H1 (cell line): ENCODE data around the gene SF3B3. TPM values are rescaled to one million over a fixed set of nuclear protein-coding genes. Genes with fewer than 3 reads are reported as not detected.
A peak's percentile ranks its signal among the peaks of the same experiment; 100 is the strongest.

Source experiments
- CTCF ChIA-PET: fragments of 300-600 bp; sonication (Branson Sonifier 250); formaldehyde crosslinking; loops from one replicate; lab custom pipeline; 2021; ENCODE audit not compliant: partially characterized antibody; lab: Charles Lee
- POLR2A ChIA-PET: fragments of 300-600 bp; sonication (Branson Sonifier 250); formaldehyde crosslinking; loops from one replicate; lab custom pipeline; 2021; ENCODE audit warnings: inconsistent platforms; ENCODE audit not compliant: partially characterized antibody; lab: Charles Lee
- DNase-seq, 2 experiments: peaks; one replicate each; pipeline versions ENCODE4 v3.0.0 to v3.0.0-alpha.2; 2010 to 2022; ENCODE audit warnings: low spot score in 2 of 2, low read depth in 1 of 2, mixed read lengths in 1 of 2
- FAIRE-seq: peaks from 2 replicates; lab custom pipeline; 2011; peaks lifted over from hg19 to GRCh38; lab: Jason Lieb, UNC
- H2AFZ ChIP-seq: 2 replicates; pipeline ENCODE4 v1.8.1; 2012; ENCODE audit warnings: low read length, inconsistent platforms
- H2AK5ac ChIP-seq: 2 replicates; pipeline ENCODE4 v1.6.1; 2013; ENCODE audit warnings: low read depth, low read length
- H2BK120ac ChIP-seq: replicated peaks from 2 replicates; pipeline ENCODE3; 2013; ENCODE audit warnings: low read depth, low read length, inconsistent platforms
- H2BK12ac ChIP-seq: 2 replicates; pipeline ENCODE4 v1.6.1; 2013; ENCODE audit warnings: low read depth, low read length
- H2BK15ac ChIP-seq: 2 replicates; pipeline ENCODE4 v1.6.1; 2013; ENCODE audit warnings: low read length
- H2BK20ac ChIP-seq: 2 replicates; pipeline ENCODE4 v1.6.1; 2013; ENCODE audit warnings: low read length
- H2BK5ac ChIP-seq: 2 replicates; pipeline ENCODE4 v1.6.1; 2013; ENCODE audit warnings: low read depth, low read length
- H3K14ac ChIP-seq: 2 replicates; pipeline ENCODE4 v1.6.1; 2013; ENCODE audit warnings: inconsistent platforms; ENCODE audit not compliant: insufficient read length
- H3K18ac ChIP-seq: 2 replicates; pipeline ENCODE4 v1.6.1; 2013; ENCODE audit warnings: low read length; ENCODE audit errors: extremely low read depth
- H3K23ac ChIP-seq: 2 replicates; pipeline ENCODE4 v1.6.1; 2013; ENCODE audit warnings: inconsistent platforms; ENCODE audit not compliant: insufficient read length
- H3K23me2 ChIP-seq: 2 replicates; pipeline ENCODE4 v1.6.1; 2013; ENCODE audit warnings: low read depth, low read length
- H3K27ac ChIP-seq: 2 replicates; pipeline ENCODE4 v1.6.1; 2011; ENCODE audit warnings: low read depth, low read length, inconsistent platforms
- H3K27me3 ChIP-seq, 4 experiments: replicated peaks in 1 of 4; 1 replicate in 1 of 4; 2 replicates in 3 of 4; pipeline versions ENCODE4 v1.6.1 to v1.8.1; 2011 to 2013; ENCODE audit warnings: low read length in 3 of 4, mild to moderate bottlenecking in 3 of 4, inconsistent platforms in 2 of 4, mixed read lengths in 2 of 4, moderate library complexity in 1 of 4; ENCODE audit not compliant: control insufficient read depth in 3 of 4, insufficient read depth in 3 of 4; ENCODE audit errors: extremely low read depth in 1 of 4
- H3K36me3 ChIP-seq, 4 experiments: 2 replicates each; pipeline versions ENCODE4 v1.6.1 to v1.8.1; 2011 to 2013; ENCODE audit warnings: mild to moderate bottlenecking in 4 of 4, low read length in 3 of 4, moderate library complexity in 2 of 4, control low read depth in 1 of 4, inconsistent platforms in 1 of 4; ENCODE audit not compliant: insufficient read depth in 4 of 4, control insufficient read depth in 2 of 4
- H3K4ac ChIP-seq: replicated peaks from 2 replicates; pipeline ENCODE3; 2013; ENCODE audit warnings: low read length, low read depth, mixed read lengths, inconsistent platforms; ENCODE audit not compliant: insufficient read length
- H3K4me1 ChIP-seq, 4 experiments: replicated peaks in 1 of 4; 1 replicate in 1 of 4; 2 replicates in 3 of 4; pipeline versions ENCODE4 v1.6.1 to v1.8.1; 2011 to 2013; ENCODE audit warnings: low read length in 3 of 4, inconsistent platforms in 2 of 4, mixed read lengths in 1 of 4; ENCODE audit not compliant: insufficient read depth in 4 of 4, control insufficient read depth in 3 of 4
- H3K4me2 ChIP-seq, 2 experiments: 2 replicates each; pipeline versions ENCODE4 v1.6.1 to v1.8.1; 2011 to 2013; ENCODE audit warnings: low read depth in 2 of 2, low read length in 2 of 2, control low read depth in 1 of 2, inconsistent platforms in 1 of 2, mild to moderate bottlenecking in 1 of 2; ENCODE audit not compliant: insufficient read depth in 1 of 2
- H3K4me3 ChIP-seq, 4 experiments: fragments of 200-600, 300-600 bp in 1 of 4; sonication (generic), shearing (Covaris generic), sonication (Bioruptor Twin) in 1 of 4; 2 replicates each; pipeline versions ENCODE4 v1.5.1 to v1.8.1; 2011 to 2016; ENCODE audit warnings: low read length in 4 of 4, low read depth in 3 of 4, control low read depth in 2 of 4, inconsistent platforms in 2 of 4, mild to moderate bottlenecking in 2 of 4, mixed read lengths in 1 of 4, moderate library complexity in 1 of 4; ENCODE audit not compliant: insufficient read depth in 2 of 4; ENCODE audit errors: extremely low read depth in 1 of 4
- H3K56ac ChIP-seq: replicated peaks from 2 replicates; pipeline ENCODE3; 2013; ENCODE audit warnings: low read depth, mild to moderate bottlenecking, mixed read lengths, low read length, inconsistent platforms; ENCODE audit not compliant: insufficient read length
- H3K79me1 ChIP-seq: 2 replicates; pipeline ENCODE4 v1.6.1; 2013; ENCODE audit warnings: low read depth, low read length, control low read depth
- H3K79me2 ChIP-seq, 2 experiments: 2 replicates each; pipeline versions ENCODE4 v1.6.1 to v1.8.1; 2012 to 2013; ENCODE audit warnings: low read length in 2 of 2, mild to moderate bottlenecking in 2 of 2, inconsistent platforms in 1 of 2; ENCODE audit not compliant: insufficient read depth in 2 of 2, control insufficient read depth in 1 of 2
- H3K9ac ChIP-seq, 4 experiments: replicated peaks in 1 of 4; 1 replicate in 1 of 4; 2 replicates in 3 of 4; pipeline versions ENCODE4 v1.6.1 to v1.8.1; 2011 to 2013; ENCODE audit warnings: low read depth in 3 of 4, low read length in 3 of 4, control low read depth in 2 of 4, mild to moderate bottlenecking in 2 of 4, moderate library complexity in 2 of 4, inconsistent platforms in 1 of 4; ENCODE audit errors: extremely low read depth in 1 of 4
- H3K9me3 ChIP-seq, 2 experiments: 2 replicates each; pipeline versions ENCODE4 v1.6.1 to v1.8.1; 2012 to 2013; ENCODE audit warnings: mild to moderate bottlenecking in 2 of 2, moderate library complexity in 2 of 2, control low read depth in 1 of 2, inconsistent platforms in 1 of 2, low read depth in 1 of 2, low read length in 1 of 2, mixed read lengths in 1 of 2; ENCODE audit not compliant: insufficient read depth in 2 of 2
- H4K20me1 ChIP-seq, 2 experiments: replicated peaks in 1 of 2; 2 replicates each; pipeline versions ENCODE3 to v1.8.1; 2011 to 2013; ENCODE audit warnings: inconsistent platforms in 2 of 2, low read length in 2 of 2, mild to moderate bottlenecking in 1 of 2; ENCODE audit not compliant: insufficient read depth in 2 of 2, control insufficient read depth in 1 of 2
- H4K5ac ChIP-seq: 2 replicates; pipeline ENCODE4 v1.6.1; 2013; ENCODE audit warnings: low read length, low read depth, mixed read lengths, inconsistent platforms; ENCODE audit not compliant: insufficient read length
- H4K8ac ChIP-seq: 2 replicates; pipeline ENCODE4 v1.8.0; 2013; ENCODE audit warnings: mild to moderate bottlenecking, moderate library complexity, low read length, inconsistent platforms; ENCODE audit not compliant: insufficient read depth; ENCODE audit errors: extremely low read depth
- H4K91ac ChIP-seq: replicated peaks from 2 replicates; pipeline ENCODE3; 2013; ENCODE audit warnings: low read length, mixed read lengths, inconsistent platforms; ENCODE audit not compliant: insufficient read length
- POLR2AphosphoS5 ChIP-seq: IDR thresholded peaks from 2 replicates; pipeline ENCODE4 v1.6.1; 2011; ENCODE audit warnings: low read depth, low read length
- WGBS, 2 experiments: shearing (Covaris generic) in 1 of 2; methylation state at CpG; one replicate each; pipeline versions ENCODE4 v1.1.6 to v1.1.7; 2013 to 2015; ENCODE audit warnings: low lambda C conversion rate in 2 of 2, mixed read lengths in 2 of 2, inconsistent platforms in 1 of 2, low coverage in 1 of 2, missing lambda C conversion rate in 1 of 2; ENCODE audit not compliant: insufficient replicate concordance in 2 of 2, insufficient coverage in 1 of 2, insufficient read length in 1 of 2; ENCODE audit errors: extremely low coverage in 1 of 2, missing lambda C conversion rate in 1 of 2; 5-methylcytosine and 5-hydroxymethylcytosine counted together
- polyA plus RNA-seq, 7 experiments: library from polyadenylated mRNA; depleted of rRNA in 3 of 7; stranded (reverse) in 5 of 7; unstranded in 2 of 7; fragments of >200 nt in 5 of 7; fragments of 200-250 nt in 2 of 7; gene quantifications; 1 replicate in 5 of 7; 2 replicates in 1 of 7; 4 replicates in 1 of 7; pipeline versions ENCODE4 v1.2.1 to v1.2.3, GENCODE V29; 2011 to 2013; ENCODE audit warnings: missing spikeins in 2 of 7, mixed read lengths in 2 of 7
- total RNA-seq: library from RNA; stranded (reverse); fragmentation: NEBNext Ultra II Directional; extraction: Animal tissue kit (Norgen Biotek cat#: 25700); gene quantifications from 2 replicates; pipeline ENCODE4 v1.2.1, GENCODE V29; 2021
- TF ChIP-seq, protein P1 (sequence below): IDR thresholded peaks from 2 replicates; pipeline ENCODE4 v1.6.1; 2012; ENCODE audit warnings: inconsistent platforms

Gene SF3B3
- total and polyA plus RNA-seq, 2 of the 8 experiments (the other 6 are each of a cell fraction or from before 2014, with no cell fraction given) = 241 to 521 TPM

DNA sequence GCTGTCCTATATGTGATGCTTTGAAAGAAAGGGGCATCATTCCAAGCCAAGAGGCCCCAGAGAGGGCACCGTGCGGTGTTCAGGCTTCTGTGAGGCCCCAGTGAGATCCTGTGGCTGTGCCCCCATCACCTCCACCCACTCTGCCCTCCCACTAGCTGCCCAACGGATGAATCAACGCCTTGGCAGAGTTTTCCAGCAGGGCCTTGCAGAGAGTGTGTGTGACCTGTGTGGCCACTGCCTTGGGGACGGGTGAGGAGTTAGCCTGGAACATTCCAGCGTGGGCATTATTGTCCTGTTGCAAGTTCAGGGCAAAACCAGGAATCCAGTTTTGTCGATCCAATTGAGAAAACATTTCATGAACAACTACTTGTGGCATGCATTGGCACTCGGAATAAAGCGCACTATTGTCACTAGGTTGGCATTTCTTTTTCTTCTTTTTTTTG is 53.7 kb downstream of the SF3B3 start:
- CTCF ChIA-PET = interaction anchor here (2.0 to 5.3 kb wide), 2 partner anchors 13 to 76 kb away, joined by 6 to 65 read pairs; no protein-coding TSS in a partner anchor
- Histone ChIP-seq H4K8ac (no peak overlapping the region), H4K20me1 (peaks cover 2 to 4% of the 10 kb centered on the region in 2 experiments), H2BK15ac (no peak overlapping the region), H3K18ac (no peak overlapping the region), H2BK5ac (no peak overlapping the region), H2AFZ (no peak overlapping the region), H3K23me2 (no peaks in the 10 kb centered on the region), H3K56ac (no peak overlapping the region), H3K4me3 (no peak overlapping the region), H3K9me3 (no peaks in the 10 kb centered on the region), H2BK20ac (no peak overlapping the region), H3K9ac (no peak overlapping the region), H3K27me3 (no peaks in the 10 kb centered on the region), H3K79me1 (no peaks in the 10 kb centered on the region), H3K4ac (no peak overlapping the region), H2BK12ac (no peak overlapping the region), H3K23ac (no peak overlapping the region), H3K4me2 (no peak overlapping the region), H4K5ac (no peak overlapping the region), H3K79me2 (no peaks in the 10 kb centered on the region), H3K14ac (no peak overlapping the region), H4K91ac (no peak overlapping the region), H2AK5ac (no peak overlapping the region), H3K27ac (no peak overlapping the region), H3K4me1 (no peaks in the 10 kb centered on the region; a peak in 1 of 7 replicates), H3K36me3 (peaks cover 13 to 24% (median 22%) of the 10 kb centered on the region in 4 experiments), H2BK120ac (no peak overlapping the region)
- POLR2A ChIA-PET = interaction anchor here (1.0 to 27.1 kb wide), 9 partner anchors 10 to 326 kb away, joined by 3 to 525 read pairs (median 9); partner anchors contain the start of genes COG4 and EXOSC6
- WGBS, 2 experiments = 84% methylated on average over 9 of the region's 9 CpGs; no CpG with 5 or more reads in 1 of the 2 experiments
- 0 out of 2 replicates have a peak, but pooled peaks have one; percentile 48 for TF ChIP-seq POLR2AphosphoS5
- TF ChIP-seq, protein P1, sequence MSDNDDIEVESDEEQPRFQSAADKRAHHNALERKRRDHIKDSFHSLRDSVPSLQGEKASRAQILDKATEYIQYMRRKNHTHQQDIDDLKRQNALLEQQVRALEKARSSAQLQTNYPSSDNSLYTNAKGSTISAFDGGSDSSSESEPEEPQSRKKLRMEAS = no peak
- FAIRE-seq (no peak), DNase-seq (peak in 1 of 2 experiments; percentile 58)
